ENCODE data around the gene TGOLN2.

The TGOLN2 gene

GRCh38 chr2:85281553-85281952 lies 46.2 kb downstream of the TGOLN2 start:
- ChIA-PET POLR2A (no interaction called here), CTCF (interaction anchor here (1.5 to 11.8 kb wide), 2 partner anchors 16 to 18 kb away, joined by 4 to 119 read pairs; no protein-coding TSS in a partner anchor)
- DNase-seq (ENCODE audit: extremely low spot score) = no peak
- TF ChIP-seq CTCF (IDR thresholded peaks at IDR 0.05; ENCODE audit: control extremely low read depth, extremely low read depth, low read depth, missing control alignments) = no peak

- CTCF ChIA-PET = interaction anchor here (0.9 to 1.2 kb wide), 2 partner anchors 12 to 19 kb away, joined by 3 to 6 read pairs; no protein-coding TSS in a partner anchor
- no peak for TF ChIP-seq CTCF (IDR thresholded peaks at IDR 0.05; ENCODE audit: control extremely low read depth, extremely low read depth, low read depth, missing control alignments)
- no peak for DNase-seq (ENCODE audit: extremely low spot score)
- POLR2A ChIA-PET = no interaction called here
These were observed 49.4 kb downstream of the TGOLN2 start for GRCh38 chr2:85278361-85278760.

- ChIA-PET POLR2A (no interaction called here), CTCF (interaction anchor here (0.9 to 1.2 kb wide), 2 partner anchors 11 to 20 kb away, joined by 3 to 6 read pairs; no protein-coding TSS in a partner anchor)
- TF ChIP-seq CTCF (IDR thresholded peaks at IDR 0.05; ENCODE audit: control extremely low read depth, extremely low read depth, low read depth, missing control alignments) = no peak
- DNase-seq (ENCODE audit: extremely low spot score) = no peak
These were observed 50.2 kb downstream of the TGOLN2 start for GRCh38 chr2:85277416-85278158.

- no peak for TF ChIP-seq CTCF (IDR thresholded peaks at IDR 0.05; ENCODE audit: control extremely low read depth, extremely low read depth, low read depth, missing control alignments)
- ChIA-PET CTCF (interaction anchor here (1.6 to 14.1 kb wide), 3 partner anchors 8 to 22 kb away, joined by 6 to 114 read pairs (median 23); no protein-coding TSS in a partner anchor), POLR2A (no interaction called here)
- no peak for DNase-seq (ENCODE audit: extremely low spot score)
These were observed 51.1 kb downstream of the TGOLN2 start for GRCh38 chr2:85276571-85277118.

- no peak for TF ChIP-seq CTCF (IDR thresholded peaks at IDR 0.05; ENCODE audit: control extremely low read depth, extremely low read depth, low read depth, missing control alignments)
- ChIA-PET POLR2A (no interaction called here), CTCF (interaction anchor here (0.9 to 14.1 kb wide), 4 partner anchors 9 to 23 kb away, joined by 3 to 114 read pairs (median 14); no protein-coding TSS in a partner anchor)
- DNase-seq (ENCODE audit: extremely low spot score) = no peak
These were observed 51.7 kb downstream of the TGOLN2 start for GRCh38 chr2:85275984-85276540.

Data from GM10248 (cell line).